NCI-H146 (cell line): ENCODE results near the gene ANGPTL4.
"Not testable (repeated sequence)": the region's sequence is repeated elsewhere in the genome, so short reads cannot be mapped to it uniquely, and the experiment has no call there.

ENCODE experiments used
- DNase-seq: peaks from one replicate; lab custom pipeline; 2025; lab: John Stamatoyannopoulos, UW

The ANGPTL4 gene, protein sequence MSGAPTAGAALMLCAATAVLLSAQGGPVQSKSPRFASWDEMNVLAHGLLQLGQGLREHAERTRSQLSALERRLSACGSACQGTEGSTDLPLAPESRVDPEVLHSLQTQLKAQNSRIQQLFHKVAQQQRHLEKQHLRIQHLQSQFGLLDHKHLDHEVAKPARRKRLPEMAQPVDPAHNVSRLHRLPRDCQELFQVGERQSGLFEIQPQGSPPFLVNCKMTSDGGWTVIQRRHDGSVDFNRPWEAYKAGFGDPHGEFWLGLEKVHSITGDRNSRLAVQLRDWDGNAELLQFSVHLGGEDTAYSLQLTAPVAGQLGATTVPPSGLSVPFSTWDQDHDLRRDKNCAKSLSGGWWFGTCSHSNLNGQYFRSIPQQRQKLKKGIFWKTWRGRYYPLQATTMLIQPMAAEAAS

DNA sequence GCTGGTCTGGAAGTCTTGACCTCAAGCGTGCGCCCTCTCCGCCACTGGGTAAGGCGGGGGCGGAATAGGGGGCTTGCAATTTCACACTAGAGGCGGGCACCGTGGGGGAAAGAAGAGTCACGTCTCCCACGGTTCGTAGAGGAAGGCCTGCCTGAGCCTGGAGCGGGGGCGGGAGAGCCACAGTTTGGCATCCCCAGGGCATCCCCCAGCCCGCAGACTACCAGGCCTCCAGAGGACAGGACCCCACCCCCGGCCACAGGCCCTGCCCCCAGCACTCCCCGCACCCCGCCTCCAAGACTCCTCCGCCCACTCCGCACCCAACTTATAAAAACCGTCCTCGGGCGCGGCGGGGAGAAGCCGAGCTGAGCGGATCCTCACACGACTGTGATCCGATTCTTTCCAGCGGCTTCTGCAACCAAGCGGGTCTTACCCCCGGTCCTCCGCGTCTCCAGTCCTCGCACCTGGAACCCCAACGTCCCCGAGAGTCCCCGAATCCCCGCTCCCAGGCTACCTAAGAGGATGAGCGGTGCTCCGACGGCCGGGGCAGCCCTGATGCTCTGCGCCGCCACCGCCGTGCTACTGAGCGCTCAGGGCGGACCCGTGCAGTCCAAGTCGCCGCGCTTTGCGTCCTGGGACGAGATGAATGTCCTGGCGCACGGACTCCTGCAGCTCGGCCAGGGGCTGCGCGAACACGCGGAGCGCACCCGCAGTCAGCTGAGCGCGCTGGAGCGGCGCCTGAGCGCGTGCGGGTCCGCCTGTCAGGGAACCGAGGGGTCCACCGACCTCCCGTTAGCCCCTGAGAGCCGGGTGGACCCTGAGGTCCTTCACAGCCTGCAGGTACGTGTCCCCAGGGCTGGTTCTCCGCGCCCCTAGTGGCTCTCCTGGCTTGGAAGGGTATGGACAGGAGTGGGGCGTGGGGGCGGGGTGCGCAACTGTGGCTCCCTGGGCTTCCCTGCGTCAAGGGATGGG is at the start of gene ANGPTL4:
Gene ANGPTL4, plus strand, starts transcription at position 353 of the 969 bp plus-strand sequence. Its CDS starts 167 bp downstream, at position 520.
- peak; percentile 28 for DNase-seq

DNA sequence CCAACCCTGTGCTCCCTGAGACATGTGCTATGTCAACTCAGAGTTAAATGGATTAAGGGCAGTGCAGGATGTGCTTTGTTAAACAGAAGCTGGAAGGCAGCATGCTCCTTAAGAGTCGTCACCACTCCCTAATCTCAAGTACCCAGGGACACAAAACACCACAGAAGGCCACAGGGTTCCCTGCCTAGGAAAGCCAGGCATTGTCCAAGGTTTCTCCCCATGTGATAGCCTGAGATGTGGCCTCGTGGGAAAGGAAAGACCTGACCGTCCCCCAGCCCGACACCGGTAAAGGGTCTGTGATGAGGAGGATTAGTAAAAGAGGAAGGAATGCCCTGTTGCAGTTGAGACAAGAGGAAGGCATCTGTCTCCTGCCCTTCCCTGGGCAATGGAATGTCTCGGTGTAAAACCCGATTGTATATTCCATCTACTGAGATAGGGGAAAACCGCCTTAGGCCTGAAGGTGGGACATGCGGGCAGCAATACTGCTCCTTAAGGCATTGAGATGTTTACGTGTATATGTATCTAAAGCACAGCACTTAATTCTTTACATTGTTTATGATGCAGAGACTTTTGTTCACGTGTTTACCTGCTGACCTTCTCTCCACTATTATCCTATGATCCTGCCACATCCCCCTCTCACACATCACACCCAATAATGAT is 48.8 kb upstream of the ANGPTL4 start:
- not testable (repeated sequence) for DNase-seq

DNA sequence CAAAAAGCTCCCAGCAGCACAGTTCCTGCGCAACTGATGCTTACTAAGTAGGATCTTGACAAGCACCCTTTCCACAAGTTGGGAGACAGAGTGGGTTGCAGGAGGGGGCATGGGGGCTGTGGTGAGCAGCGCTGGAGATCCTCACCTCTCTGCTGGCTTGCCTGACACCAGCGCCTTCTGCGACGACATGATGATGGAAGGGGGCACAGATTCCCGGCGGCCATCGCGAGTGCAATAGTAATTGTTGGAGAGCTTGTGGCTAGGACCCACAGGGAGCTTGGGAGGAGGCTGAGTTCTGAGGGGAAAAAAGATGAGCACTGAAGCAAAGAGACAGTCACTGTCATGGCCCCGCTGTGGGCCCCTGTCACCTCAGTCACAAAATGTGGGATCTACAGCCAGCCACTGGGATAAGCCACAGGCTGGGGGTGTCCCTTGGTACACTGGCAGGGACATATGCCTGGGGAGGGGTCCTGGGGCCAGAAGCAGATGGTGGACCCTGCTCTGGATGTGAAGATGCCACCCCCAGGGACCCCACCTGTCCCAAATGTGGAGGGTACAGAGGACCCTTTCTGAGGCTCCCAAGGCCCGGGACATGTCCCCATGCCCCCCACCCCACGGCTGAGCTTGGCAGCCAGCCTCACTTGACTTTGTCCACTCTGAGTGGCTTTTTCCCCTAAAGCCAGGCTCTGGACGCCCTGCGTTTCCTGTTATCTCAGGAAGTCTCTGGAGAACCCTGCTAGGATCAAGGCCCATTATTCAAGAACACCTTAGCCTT is 47.4 kb upstream of the ANGPTL4 start:
- no peak for DNase-seq

DNA sequence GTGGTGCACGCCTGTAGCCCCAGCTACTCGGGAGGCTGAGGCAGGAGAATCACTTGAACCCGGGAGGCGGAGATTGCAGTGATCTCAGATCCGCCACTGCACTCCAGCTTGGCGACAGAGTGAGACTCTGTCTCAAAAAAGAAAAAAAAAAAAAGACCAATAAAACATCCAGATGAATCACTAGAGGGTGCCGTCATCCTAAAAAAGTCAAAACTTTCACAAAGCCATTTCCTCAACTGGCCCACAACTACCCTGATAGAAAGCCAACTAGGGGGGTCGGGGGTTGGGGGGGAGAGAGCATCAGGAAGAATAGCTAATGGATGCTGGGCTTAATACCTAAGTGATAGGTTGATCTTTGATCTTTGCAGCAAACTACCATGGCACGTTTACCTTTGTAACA is 45.1 kb upstream of the ANGPTL4 start:
- not testable (repeated sequence) for DNase-seq

DNA sequence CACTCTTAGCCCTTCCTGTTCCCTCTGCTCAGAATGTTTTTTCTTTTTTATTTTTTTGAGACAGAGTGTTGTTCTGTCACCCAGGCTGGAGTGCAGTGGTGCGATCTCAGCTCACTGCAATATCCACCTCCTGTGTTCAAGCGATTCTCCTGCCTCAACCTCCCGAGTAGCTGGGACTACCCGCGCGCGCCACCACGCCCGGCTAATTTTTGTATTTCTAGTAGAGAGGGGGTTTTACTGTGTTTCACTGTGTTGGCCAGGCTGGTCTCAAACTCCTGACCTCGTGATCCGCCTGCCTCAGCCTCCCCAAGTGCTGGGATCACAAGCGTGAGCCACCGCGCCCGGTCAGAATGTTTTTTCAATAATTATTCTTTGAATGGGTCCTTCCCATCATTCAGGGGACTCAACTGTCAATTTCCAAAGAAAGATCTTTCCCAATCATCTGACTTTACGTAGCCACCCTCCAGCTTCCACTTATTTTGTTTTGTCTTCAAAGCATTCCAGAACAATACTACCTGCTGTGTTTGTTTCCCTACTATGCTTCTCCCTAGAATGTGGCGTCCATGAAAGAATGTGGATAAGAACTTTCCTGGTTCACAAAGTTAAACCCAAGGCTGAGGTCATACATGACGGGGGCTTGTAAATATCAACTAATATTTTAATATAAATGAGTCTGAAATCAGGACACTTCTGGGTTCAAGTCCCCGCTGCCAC is 44.0 kb upstream of the ANGPTL4 start:
- no peak for DNase-seq

DNA sequence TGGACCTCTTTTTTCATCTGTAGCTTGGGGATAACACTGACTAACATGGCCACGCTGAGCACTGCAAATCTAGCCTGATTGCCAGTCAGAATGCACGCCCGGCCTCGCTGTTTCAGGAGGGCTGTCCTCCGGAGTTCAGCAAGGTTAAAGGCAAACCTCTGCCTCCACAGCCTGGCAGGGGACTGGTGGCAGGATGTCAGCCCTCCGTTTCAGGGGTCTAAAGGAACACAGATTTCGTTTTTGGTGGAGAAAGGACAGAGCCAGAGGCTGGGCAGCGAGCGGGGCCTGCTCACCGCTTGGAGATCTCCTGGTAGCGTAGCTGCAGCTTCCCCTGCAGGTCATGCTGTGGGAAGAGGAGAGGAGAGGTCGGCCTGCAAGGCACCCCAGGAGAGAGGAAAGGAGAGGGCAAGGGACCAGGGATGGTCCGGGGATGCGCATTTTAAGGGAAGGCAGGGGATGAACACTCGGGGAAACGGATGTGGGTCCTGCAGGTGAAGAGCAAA is 43.3 kb upstream of the ANGPTL4 start:
- DNase-seq: peak; percentile 10

DNA sequence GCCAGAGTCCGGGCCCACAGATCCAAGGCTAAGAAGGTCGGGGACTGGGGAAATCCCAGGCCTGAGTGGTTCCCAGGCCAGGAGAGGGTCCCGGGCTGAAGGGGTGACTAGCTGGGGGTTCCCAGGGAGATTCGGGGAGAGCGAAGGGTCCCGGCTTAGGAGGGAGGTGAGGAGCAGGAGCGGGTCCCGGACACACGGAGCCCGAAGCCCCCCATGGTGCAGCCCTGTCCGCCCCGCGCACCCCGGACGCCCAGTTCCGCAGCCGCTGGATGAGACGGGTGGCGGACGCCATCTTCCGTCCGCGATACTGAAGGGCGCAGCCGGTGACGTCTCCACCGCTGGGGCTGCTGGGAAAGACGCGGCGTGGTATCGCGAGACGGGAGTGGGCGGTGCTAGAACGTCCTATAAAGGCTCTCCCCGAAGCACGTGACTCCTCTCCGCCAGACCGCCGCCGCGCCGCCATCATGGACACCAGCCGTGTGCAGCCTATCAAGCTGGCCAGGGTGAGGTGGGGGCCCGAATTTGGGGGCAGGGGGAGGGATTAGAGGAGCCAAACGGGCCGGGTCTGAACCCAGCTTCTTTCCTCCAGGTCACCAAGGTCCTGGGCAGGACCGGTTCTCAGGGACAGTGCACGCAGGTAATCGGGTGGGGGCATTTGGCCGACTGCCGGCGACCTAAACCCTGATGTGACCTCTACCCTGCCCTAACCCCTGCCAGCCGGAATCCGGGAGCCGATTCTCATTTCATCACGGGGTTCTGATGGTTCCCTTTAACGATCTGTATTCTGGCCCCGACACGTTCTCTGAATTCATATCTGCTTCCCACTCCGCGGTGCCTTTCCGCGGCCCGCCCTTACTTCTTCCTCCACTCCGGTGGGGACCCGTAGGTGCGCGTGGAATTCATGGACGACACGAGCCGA is 42.6 kb upstream of the ANGPTL4 start, which contains the start of the genes NDUFA7 and RPS28:
Gene NDUFA7, minus strand, starts transcription at position 309 of the 919 bp plus-strand sequence. Its CDS starts 17 bp downstream, at position 292.
Gene RPS28, plus strand, starts transcription at position 430 of the 919 bp plus-strand sequence. Its CDS starts 35 bp downstream, at position 465.
- peak; percentile 90 for DNase-seq

DNA sequence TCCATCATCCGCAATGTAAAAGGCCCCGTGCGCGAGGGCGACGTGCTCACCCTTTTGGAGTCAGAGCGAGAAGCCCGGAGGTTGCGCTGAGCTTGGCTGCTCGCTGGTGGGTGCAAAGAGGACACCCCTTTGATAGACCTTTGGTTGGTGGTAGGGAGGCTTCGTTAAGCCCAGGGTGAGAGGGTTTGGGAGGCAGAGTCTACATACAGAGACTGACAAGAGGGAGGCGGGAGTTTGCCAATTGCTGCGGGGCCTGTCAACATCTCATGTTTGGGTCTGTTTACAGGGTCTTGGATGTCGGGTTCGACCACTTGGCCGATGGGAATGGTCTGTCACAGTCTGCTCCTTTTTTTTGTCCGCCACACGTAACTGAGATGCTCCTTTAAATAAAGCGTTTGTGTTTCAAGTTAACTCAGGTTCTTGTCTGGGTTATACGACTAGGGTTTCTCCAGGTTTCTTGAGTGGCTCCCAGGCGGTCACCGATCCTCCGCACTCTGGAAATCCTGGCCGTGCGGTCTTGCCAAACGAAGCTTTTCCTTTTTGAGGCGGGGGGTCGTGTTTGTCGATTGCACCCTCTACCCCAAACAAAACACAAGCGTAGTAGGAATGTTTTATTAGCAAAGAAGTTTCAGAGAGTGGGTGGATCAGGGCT is 41.8 kb upstream of the ANGPTL4 start:
- DNase-seq: no peak

DNA sequence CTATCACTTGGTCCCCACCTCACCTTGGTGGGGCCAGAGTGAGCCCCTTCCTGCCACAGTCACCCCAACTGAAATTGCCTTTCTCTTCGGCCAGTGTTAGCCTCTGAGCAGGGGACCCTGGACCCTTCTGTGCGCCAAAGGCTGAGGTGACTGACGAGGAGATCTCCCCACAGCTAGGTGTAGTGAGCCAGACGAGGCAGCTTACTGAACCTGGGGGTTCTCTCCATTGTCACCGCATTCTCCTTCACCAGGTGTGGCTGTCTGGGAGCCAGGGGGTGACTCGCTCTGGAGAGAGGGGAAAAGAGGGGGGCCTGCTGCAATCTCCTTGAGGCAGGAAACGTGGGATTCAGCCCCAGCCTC is 41.3 kb upstream of the ANGPTL4 start:
- no peak for DNase-seq

DNA sequence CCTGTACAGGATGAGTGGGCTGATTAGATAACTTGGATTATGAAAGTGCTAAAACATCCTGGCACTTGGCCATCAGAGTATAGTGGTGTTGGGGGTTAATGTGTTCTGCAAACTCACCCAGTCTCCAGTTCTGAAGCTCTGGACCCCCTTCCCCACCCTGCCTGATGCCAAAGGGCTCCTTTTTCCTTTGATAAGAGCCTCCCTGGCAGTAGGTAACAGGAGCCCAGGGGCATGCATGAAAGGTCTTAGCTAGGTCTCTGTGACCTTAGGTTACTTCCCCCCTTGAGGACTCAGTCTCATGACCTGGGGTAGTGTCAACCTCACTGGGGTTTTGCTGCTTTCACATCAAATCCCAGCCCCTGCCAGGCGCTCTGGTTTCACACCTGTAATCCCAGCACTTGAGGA is 40.2 kb upstream of the ANGPTL4 start:
- DNase-seq: no peak

DNA sequence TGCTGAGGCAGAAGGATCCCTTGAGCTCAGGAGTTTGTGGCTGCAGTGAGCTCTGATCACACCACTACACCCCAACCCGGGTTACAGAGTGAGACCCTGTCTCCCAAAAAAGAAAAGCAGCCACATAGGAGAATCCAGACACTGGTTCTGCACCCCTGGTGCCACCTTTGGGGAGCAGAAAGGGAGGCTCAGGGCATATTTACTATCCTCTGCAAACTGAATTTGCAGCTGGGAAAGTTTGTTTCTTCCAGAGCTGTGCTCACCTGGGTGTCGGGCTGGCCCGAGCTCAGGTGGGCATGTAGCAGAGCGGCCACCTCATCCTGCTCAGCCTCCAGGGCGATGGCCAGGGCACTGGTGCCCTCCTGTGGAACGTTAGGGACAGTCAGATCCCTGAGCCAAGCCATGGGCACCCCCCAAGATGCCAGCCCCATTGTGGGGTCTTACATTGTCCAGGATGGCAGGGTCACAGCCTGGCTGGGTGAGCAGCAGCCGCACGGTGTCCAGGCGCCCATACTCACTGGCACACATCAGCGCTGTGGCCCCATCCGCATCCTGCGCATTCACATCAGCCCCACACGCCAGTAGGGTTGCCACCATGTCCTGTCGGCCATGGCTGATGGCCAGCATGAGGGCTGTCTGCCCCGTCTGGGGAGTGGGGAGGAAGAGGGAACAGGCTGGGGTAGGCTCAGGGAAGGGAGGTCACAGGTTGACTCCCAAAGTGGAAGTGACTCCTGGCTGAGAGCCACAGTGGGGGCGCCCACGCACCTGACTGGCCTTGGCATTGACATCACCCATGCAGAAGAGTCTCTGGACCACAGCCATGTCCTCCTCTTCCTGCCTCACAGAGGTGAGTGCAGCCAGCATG is 39.5 kb upstream of the ANGPTL4 start:
- no peak for DNase-seq

DNA sequence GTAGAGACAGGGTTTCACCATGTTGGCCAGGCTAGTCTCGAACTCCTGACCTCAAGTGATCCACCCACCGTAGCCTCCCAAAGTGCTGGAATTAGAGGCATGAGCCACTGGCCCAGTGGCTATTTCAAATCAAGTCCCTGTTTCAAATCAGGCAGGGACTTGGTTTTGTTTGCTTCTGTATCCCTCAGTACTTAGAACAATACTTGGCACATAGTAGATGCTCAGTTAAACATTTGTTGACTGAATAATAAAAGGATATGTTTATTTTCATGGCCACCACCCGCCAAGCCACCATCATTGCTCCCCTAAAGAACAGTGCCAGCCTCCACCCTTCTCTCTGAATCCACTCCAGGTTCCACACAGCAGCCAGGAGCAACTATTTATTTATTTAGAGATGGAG is 38.5 kb upstream of the ANGPTL4 start:
- no peak for DNase-seq

DNA sequence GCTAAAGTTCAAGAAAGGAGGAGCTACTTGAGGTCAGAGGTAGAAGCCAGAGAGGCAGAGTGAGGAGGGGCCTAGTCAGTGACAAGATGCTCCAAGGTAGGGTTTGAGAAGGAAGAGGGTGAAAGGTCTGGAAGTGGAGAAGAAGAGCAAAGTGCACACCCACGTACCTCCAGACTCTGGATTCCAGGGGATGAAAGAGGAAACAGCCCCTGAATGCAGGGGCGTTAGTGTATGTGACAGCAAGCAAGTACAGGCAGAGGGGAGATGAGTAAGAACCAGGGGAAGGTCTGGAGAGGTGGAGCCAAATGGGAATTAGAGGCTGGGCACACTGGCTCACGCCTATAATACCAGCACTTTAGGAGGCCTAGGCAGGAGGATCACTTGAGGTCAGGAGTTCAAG is 34.0 kb upstream of the ANGPTL4 start:
- no peak for DNase-seq

DNA sequence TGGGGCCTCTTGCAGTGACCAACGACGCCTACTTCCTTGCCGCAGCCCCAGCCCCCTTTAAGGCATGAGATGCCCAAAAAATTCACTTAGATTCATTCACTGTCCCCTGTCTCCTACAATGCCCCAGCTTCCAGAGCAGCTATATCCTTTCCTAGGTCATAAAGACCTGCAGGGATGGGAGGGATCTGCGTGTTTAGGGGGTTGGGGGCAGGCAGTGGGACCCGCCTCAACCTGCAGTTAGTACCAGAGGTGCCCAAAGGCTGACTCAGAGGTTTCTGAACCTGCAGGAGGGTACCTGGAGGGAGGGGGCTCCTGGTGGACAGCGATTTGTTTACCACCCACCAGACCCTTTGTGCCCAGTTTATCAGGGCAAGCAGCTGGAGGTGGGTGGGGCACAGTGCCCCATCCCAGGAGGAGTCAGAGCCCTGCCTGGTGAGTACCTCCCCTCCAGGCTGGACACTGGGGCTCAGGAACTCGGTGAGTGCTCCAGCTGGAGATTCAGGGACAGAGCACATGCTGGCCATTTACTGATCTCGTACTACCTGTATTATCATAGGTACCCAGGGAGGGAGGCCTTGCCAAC is 32.6 kb upstream of the ANGPTL4 start:
- no peak for DNase-seq

DNA sequence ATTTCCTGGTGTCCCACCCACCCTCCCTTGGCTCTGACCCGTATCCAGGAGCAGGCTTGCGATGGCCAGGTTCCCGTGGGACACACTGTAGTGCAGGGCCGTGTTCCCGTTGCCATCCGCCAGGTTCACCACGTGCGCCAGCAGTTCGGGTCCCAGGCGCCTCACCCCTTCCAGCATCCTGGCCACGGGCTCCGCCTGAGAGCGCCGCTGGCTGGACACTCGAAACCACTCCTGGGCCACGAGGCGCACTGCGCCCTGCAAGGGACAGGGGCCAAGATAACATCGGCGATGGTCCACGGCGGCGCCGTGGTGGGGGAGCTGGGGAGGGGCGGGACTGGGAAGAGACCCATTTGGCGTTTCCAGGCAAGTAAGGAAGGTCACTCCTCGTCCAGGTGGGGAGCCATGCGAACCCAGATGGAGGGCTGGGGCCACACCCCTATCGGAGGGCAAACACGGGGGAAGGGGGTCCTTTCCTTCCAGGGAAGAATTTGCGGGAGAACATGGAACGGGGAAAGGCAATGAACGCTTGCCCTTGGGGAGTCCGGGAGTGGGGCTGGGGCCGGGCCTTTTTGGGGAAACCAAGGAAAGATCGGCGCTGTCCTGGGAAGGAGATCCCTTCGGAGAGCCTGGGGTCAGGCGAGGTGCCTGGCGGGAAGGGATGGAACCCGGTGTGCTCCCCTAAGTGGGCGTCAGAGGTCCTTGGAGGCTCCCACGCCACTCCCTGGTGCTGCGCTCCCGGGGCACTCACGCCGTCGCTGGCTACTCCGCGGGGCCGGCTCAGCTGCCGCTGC is 30.8 kb upstream of the ANGPTL4 start:
- no peak for DNase-seq

DNA sequence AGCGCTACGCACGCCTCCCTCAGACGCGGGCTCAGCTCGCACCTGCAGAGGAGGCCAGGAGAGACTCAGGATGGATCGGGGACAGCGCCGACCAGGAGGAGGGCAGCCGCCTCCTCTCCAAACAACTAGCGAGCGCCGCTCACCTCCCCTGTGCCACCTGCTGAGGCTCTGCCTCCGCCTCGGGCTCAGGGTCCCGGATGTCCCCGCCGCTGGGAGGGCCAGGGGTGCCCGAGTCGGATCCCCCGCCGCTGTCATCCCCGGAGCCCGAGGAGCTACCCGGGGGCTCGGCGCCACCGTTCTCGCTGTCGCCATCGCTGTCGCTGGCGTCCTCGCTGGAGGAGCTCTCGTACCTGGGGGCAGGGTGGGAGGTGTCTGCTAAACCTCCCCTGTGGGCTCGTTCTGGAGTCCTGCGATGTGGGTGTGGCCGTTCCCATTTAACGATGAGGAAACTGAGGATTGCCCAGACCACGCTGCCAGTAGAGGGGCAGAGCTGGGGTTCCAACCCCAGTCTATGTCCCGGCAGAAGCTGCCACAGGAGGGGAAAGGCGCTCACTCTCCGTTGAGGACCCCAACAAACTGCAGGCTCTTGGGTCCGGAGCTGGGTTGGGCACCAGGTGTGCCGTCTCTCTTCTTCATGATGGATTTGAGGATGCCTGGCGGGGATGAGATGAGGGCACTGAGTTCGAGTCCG is 30.0 kb upstream of the ANGPTL4 start:
- DNase-seq: peak; percentile 60
